Nephron (organoid): ENCODE measurements around the gene AGRP.

Source experiments
- H3K27ac Mint-ChIP-seq, 3 experiments: 2 replicates each; pipeline ENCODE4 v1.8.0; 2020; ENCODE audit warnings: mixed read lengths in 3 of 3, mild to moderate bottlenecking in 2 of 3, moderate library complexity in 1 of 3
- H3K27me3 Mint-ChIP-seq: 2 replicates; pipeline ENCODE4 v1.8.0; 2021; ENCODE audit warnings: low read depth, mild to moderate bottlenecking, moderate library complexity, mixed read lengths
- H3K36me3 Mint-ChIP-seq: 2 replicates; pipeline ENCODE4 v1.8.0; 2020; ENCODE audit warnings: low read depth, mixed read lengths
- H3K4me1 Mint-ChIP-seq: 2 replicates; pipeline ENCODE4 v1.8.0; 2020; ENCODE audit warnings: mixed read lengths
- H3K4me3 Mint-ChIP-seq, 3 experiments: 2 replicates each; pipeline ENCODE4 v1.8.0; 2020; ENCODE audit warnings: mild to moderate bottlenecking in 3 of 3, mixed read lengths in 3 of 3, moderate library complexity in 2 of 3
- H3K9me3 Mint-ChIP-seq: 2 replicates; pipeline ENCODE4 v1.8.0; 2020; ENCODE audit warnings: mixed read lengths
- CTCF ChIP-seq, 3 experiments: fragments of 200-600 bp; sonication (generic); IDR thresholded peaks; one replicate each; pipeline ENCODE4 v1.5.0; 2021; ENCODE audit warnings: antibody characterized with exemption in 3 of 3; ENCODE audit not compliant: unreplicated experiment in 3 of 3

Gene AGRP

DNA sequence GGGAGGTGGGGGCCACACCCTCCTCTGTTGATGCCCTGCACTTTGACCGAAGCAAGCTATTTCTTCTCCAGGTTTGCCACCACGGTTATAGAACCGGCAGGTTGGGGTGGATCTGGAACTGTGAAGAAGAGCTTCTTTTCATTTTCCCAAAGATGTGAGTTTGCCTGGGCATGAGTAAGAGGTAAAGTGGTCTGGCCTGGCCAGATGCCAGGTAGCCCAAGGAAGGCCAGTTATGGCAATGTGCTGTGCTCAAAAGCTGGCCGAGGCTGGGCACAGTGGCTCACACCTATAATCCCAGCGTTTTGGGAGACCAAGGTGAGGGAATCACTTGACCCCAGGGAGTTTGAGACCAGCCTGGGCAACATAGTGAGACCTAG, 21.1 kb downstream of the AGRP start:
- no peak for TF ChIP-seq CTCF (IDR thresholded peaks at IDR 0.05; ENCODE audit: unreplicated experiment in 3 of 3)
- no peak overlapping the region for H3K27ac Mint-ChIP-seq
- no peaks in the 10 kb centered on the region for H3K36me3 Mint-ChIP-seq
- H3K9me3 Mint-ChIP-seq: no peaks in the 10 kb centered on the region
- peaks cover 4% of the 10 kb centered on the region for H3K27me3 Mint-ChIP-seq
- peaks cover 36% of the 10 kb centered on the region for H3K4me1 Mint-ChIP-seq
- H3K4me3 Mint-ChIP-seq: no peak overlapping the region

DNA sequence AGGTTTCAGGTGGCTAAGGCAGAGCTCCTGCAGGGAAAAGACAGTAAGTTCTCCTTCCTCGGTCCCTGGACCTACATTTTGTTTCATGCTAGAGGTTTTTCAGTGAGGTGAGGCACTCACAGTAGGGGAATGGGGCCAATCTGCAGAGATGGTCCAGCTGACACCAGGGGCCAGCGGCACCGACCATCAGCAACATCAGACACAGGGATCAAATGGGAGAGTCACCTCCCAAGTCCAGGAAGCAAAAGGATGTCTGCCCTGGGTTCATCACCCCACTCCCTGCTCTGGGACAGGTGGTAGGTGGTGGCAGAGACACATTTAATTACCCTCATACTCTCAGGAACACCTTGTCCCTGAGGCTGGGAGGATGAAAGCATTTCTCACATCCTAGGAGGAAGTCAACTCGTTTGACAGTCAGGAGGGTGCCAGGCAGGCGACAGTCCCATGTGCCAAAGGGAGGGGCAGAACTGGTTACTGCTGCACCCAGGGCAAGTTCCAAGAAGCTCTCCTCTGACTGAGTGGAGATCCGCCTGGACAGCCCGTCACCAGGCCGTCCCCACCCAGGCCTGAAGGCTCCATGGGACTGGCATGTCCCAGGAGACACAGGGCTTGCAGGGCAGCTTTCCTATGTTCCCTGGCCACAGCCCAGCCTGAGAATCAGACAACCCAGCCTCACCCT, 21.6 kb downstream of the AGRP start:
- Mint-ChIP-seq H3K36me3 (no peaks in the 10 kb centered on the region), H3K9me3 (no peaks in the 10 kb centered on the region)
- TF ChIP-seq CTCF (IDR thresholded peaks at IDR 0.05; ENCODE audit: unreplicated experiment in 3 of 3): no peak

GRCh38 chr16:67460961-67461360, 22.4 kb downstream of the AGRP start:
- no peak overlapping the region for H3K4me3 Mint-ChIP-seq
- peak overlapping the region; percentile 95 to 98 (median 95) for H3K27ac Mint-ChIP-seq
- H3K9me3 Mint-ChIP-seq: no peaks in the 10 kb centered on the region
- H3K4me1 Mint-ChIP-seq: peaks cover 49% of the 10 kb centered on the region
- no peak for TF ChIP-seq CTCF (IDR thresholded peaks at IDR 0.05; ENCODE audit: unreplicated experiment in 3 of 3)
- H3K27me3 Mint-ChIP-seq: peaks cover 4% of the 10 kb centered on the region
- H3K36me3 Mint-ChIP-seq: no peaks in the 10 kb centered on the region

More for the DNA sequence above, 21.6 kb downstream of the AGRP start:
- Mint-ChIP-seq H3K4me3 (no peak overlapping the region), H3K27me3 (peaks cover 4% of the 10 kb centered on the region), H3K27ac (peak overlapping the region; percentile 95 to 98 (median 95)), H3K4me1 (peaks cover 41% of the 10 kb centered on the region)

- peaks cover 4% of the 10 kb centered on the region for H3K27me3 Mint-ChIP-seq
- H3K9me3 Mint-ChIP-seq: no peaks in the 10 kb centered on the region
- H3K27ac Mint-ChIP-seq: peak overlapping the region; percentile 95 to 98 (median 95)
- TF ChIP-seq CTCF (IDR thresholded peaks at IDR 0.05; ENCODE audit: unreplicated experiment in 3 of 3): no peak
- H3K4me1 Mint-ChIP-seq: peaks cover 54% of the 10 kb centered on the region
- peak overlapping the region in 2 of 3 experiments; percentile 39 to 66 for H3K4me3 Mint-ChIP-seq
- H3K36me3 Mint-ChIP-seq: no peaks in the 10 kb centered on the region
Observed at GRCh38 chr16:67460168-67460567, 23.2 kb downstream of the AGRP start.

GRCh38 chr16:67459861-67460150, 23.5 kb downstream of the AGRP start:
- Mint-ChIP-seq H3K9me3 (no peaks in the 10 kb centered on the region), H3K36me3 (no peaks in the 10 kb centered on the region), H3K27me3 (peaks cover 4% of the 10 kb centered on the region), H3K4me1 (peaks cover 56% of the 10 kb centered on the region), H3K4me3 (no peak overlapping the region), H3K27ac (peak overlapping the region; percentile 95 to 98 (median 95))
- TF ChIP-seq CTCF (IDR thresholded peaks at IDR 0.05; ENCODE audit: unreplicated experiment in 3 of 3): no peak
